NCI-H1417 (cell line): ENCODE results near the gene ACKR1.

Experiments used
- DNase-seq, 3 experiments: peaks; one replicate each; lab custom pipeline; 2025; lab: John Stamatoyannopoulos, UW

Gene ACKR1

GRCh38 chr1:159204161-159205141, at the start of gene ACKR1:
ACKR1 (plus strand) TSS chr1:159204875; CDS start chr1:159204960, 85 bp downstream.
- no peak for DNase-seq

GRCh38 chr1:159161001-159161718, 43.5 kb upstream of the ACKR1 start:
- peak; percentile 33 to 73 (median 63) for DNase-seq

GRCh38 chr1:159161719-159162026, 43.0 kb upstream of the ACKR1 start:
- no peak for DNase-seq

GRCh38 chr1:159162516-159163265, 42.0 kb upstream of the ACKR1 start:
- no peak for DNase-seq

- DNase-seq = peak in 1 of 3 experiments; percentile 39
Measured at GRCh38 chr1:159163614-159164228, 41.0 kb upstream of the ACKR1 start.

GRCh38 chr1:159168043-159168442, 36.6 kb upstream of the ACKR1 start:
- no peak for DNase-seq

GRCh38 chr1:159170639-159171038, 34.0 kb upstream of the ACKR1 start:
- no peak for DNase-seq

GRCh38 chr1:159171254-159171687, 33.4 kb upstream of the ACKR1 start, which contains the start of gene CADM3:
CADM3 (plus strand) TSS chr1:159171615; CDS start chr1:159171766, 151 bp downstream.
- DNase-seq = peak in 1 of 3 experiments; percentile 24

- DNase-seq = peak in 2 of 3 experiments; percentile 10 to 24
Measured at GRCh38 chr1:159171688-159172501, 32.8 kb upstream of the ACKR1 start.

- no peak for DNase-seq
Measured at GRCh38 chr1:159172614-159173291, 31.9 kb upstream of the ACKR1 start.

GRCh38 chr1:159173320-159173719, 31.4 kb upstream of the ACKR1 start:
- DNase-seq = no peak

- no peak for DNase-seq
Measured at GRCh38 chr1:159175571-159175970, 29.1 kb upstream of the ACKR1 start.

GRCh38 chr1:159177272-159177907, 27.3 kb upstream of the ACKR1 start:
- DNase-seq = no peak

- DNase-seq = no peak
Measured at GRCh38 chr1:159179906-159180305, 24.8 kb upstream of the ACKR1 start.

- DNase-seq = no peak
Measured at GRCh38 chr1:159180516-159180915, 24.2 kb upstream of the ACKR1 start.

GRCh38 chr1:159181328-159182024, 23.2 kb upstream of the ACKR1 start:
- no peak for DNase-seq

- no peak for DNase-seq
Measured at GRCh38 chr1:159184201-159184600, 20.5 kb upstream of the ACKR1 start.

- no peak for DNase-seq
Measured at GRCh38 chr1:159185121-159185520, 19.6 kb upstream of the ACKR1 start.

GRCh38 chr1:159187033-159187432, 17.6 kb upstream of the ACKR1 start:
- DNase-seq = no peak
